ENCODE data around the gene VPS16. TPM values are rescaled to one million over a fixed set of nuclear protein-coding genes. Genes with fewer than 3 reads are reported as not detected.

VPS16 gene
- total RNA-seq, 6 experiments from 2014 or later, result 17.2 to 22.2 (median 19.1) TPM

GRCh38 chr20:2795451-2795850 is 45.1 kb upstream of the VPS16 start:
- Histone ChIP-seq H3K9me3 (no peaks in the 10 kb centered on the region), H3K36me3 (no peaks in the 10 kb centered on the region), H3K27me3 (no peaks in the 10 kb centered on the region), H3K27ac (no peak overlapping the region), H3K4me1 (no peaks in the 10 kb centered on the region), H3K4me3 (no peak overlapping the region)
- TF ChIP-seq, protein P1, sequence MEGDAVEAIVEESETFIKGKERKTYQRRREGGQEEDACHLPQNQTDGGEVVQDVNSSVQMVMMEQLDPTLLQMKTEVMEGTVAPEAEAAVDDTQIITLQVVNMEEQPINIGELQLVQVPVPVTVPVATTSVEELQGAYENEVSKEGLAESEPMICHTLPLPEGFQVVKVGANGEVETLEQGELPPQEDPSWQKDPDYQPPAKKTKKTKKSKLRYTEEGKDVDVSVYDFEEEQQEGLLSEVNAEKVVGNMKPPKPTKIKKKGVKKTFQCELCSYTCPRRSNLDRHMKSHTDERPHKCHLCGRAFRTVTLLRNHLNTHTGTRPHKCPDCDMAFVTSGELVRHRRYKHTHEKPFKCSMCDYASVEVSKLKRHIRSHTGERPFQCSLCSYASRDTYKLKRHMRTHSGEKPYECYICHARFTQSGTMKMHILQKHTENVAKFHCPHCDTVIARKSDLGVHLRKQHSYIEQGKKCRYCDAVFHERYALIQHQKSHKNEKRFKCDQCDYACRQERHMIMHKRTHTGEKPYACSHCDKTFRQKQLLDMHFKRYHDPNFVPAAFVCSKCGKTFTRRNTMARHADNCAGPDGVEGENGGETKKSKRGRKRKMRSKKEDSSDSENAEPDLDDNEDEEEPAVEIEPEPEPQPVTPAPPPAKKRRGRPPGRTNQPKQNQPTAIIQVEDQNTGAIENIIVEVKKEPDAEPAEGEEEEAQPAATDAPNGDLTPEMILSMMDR (IDR thresholded peaks at IDR 0.05), result no peak
- TF ChIP-seq POLR2A (IDR thresholded peaks at IDR 0.05), result no peak
- WGBS (ENCODE audit: insufficient coverage, low coverage, low lambda C conversion rate, missing lambda C conversion rate), result 82% methylated on average over 4 of the region's 24 CpGs
- DNase-seq (no peak), ATAC-seq (no peak)
- intact Hi-C loops (cut with DNase I), result no loop called here

DNA sequence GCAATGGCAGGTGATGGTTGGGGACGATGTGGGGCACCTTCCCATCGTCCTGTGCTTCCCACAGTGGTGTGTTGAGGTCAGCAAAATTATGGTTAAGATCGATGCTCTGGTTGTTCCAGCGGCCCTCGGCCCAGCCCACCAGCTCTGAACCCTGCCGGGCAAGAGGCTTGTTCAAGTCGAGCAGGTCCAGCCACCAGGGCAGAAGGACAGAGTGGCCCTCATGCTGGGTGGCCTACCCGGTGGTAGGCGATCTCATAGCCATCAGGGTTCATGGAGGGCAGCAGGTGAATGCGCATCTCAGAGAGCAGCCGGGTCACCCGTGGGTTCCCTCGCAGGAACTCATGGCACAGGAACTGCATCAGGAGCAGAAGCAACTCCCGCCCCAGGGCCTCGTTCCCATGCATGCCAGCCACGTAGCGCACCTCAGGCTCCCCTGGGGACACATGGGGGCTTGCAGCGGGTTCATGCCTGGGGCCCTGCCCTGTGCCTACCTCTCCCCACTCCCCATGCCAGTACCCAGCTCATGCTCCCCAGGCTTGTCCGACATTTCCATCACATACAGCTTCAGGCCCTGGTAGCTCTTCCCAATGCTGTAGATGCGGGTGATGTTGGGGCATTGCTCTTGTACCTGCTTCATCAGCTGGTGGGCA is 44.4 kb upstream of the VPS16 start:
- no peak overlapping the region for H3K4me3 ChIP-seq
- intact Hi-C loops (cut with DNase I), result no loop called here
- no peaks in the 10 kb centered on the region for H3K27me3 ChIP-seq
- 89% methylated on average over 2 of the region's 20 CpGs for WGBS (ENCODE audit: insufficient coverage, low coverage, low lambda C conversion rate, missing lambda C conversion rate)
- no peaks in the 10 kb centered on the region for H3K4me1 ChIP-seq
- no peaks in the 10 kb centered on the region for H3K9me3 ChIP-seq
- ATAC-seq (no peak), DNase-seq (peak in 1 of 3 donors; percentile 44)
- no peak for TF ChIP-seq POLR2A (IDR thresholded peaks at IDR 0.05)
- TF ChIP-seq, protein P1 (IDR thresholded peaks at IDR 0.05), result no peak
- no peak overlapping the region for H3K27ac ChIP-seq
- no peaks in the 10 kb centered on the region for H3K36me3 ChIP-seq

GRCh38 chr20:2797136-2797983 is 43.2 kb upstream of the VPS16 start:
- ATAC-seq, result no peak
- TF ChIP-seq, protein P1 (IDR thresholded peaks at IDR 0.05), result no peak
- no peak for TF ChIP-seq POLR2A (IDR thresholded peaks at IDR 0.05)
- H3K27ac ChIP-seq, result no peak overlapping the region
- intact Hi-C loops (cut with DNase I), result no loop called here
- peak in 1 of 3 donors; percentile 22 for DNase-seq
- no peaks in the 10 kb centered on the region for H3K4me1 ChIP-seq
- no peak overlapping the region for H3K4me3 ChIP-seq
- H3K9me3 ChIP-seq, result no peaks in the 10 kb centered on the region
- 60% methylated on average over 1 of the region's 16 CpGs for WGBS (ENCODE audit: insufficient coverage, low coverage, low lambda C conversion rate, missing lambda C conversion rate)
- no peaks in the 10 kb centered on the region for H3K36me3 ChIP-seq
- no peaks in the 10 kb centered on the region for H3K27me3 ChIP-seq

DNA sequence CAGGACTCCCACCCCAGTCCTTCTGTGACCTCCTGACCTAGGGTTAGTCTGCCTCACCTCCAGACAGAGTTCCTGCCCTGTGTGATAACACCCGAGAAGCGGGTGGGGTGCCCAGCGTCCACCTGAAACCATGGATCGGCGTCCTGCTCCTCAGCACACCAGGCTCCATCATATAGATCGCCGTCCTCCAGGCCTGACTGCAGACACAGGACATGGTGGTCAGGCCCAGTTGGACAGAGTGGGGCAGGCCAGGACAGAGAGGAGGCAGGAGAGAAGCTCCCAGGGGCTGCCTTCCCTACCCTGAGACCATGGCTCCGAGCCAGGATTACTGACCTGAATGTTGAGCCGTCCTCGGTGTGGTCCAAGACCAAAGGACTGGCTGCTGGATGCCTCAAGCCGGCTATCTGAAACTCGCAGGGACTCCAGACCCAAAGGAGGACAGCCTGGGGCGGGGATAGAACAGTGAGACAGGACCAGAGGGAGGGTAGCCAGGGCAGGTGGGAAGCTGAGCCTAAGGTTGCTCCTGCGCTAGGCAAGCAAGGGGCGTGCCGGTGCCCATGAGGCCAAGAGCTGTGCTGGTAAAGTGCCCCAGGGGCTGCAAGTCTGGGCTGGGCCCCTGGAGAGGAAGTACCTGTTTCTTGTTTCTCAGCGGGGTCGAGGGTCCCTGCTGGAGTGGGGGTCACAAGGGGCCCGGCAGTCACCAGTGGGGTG is 42.3 kb upstream of the VPS16 start:
- H3K4me3 ChIP-seq, result no peak overlapping the region
- TF ChIP-seq, protein P1 (IDR thresholded peaks at IDR 0.05), result no peak
- no peak for TF ChIP-seq POLR2A (IDR thresholded peaks at IDR 0.05)
- no peaks in the 10 kb centered on the region for H3K9me3 ChIP-seq
- WGBS (ENCODE audit: insufficient coverage, low coverage, low lambda C conversion rate, missing lambda C conversion rate), result 100% methylated on average over 2 of the region's 19 CpGs
- DNase-seq (peak in 1 of 3 donors; percentile 38), ATAC-seq (no peak)
- H3K27me3 ChIP-seq, result no peaks in the 10 kb centered on the region
- H3K27ac ChIP-seq, result no peak overlapping the region
- no peaks in the 10 kb centered on the region for H3K36me3 ChIP-seq
- intact Hi-C loops (cut with DNase I), result no loop called here
- no peaks in the 10 kb centered on the region for H3K4me1 ChIP-seq
